ENCODE measurements around the gene ACOX1. TPM values are rescaled to one million over a fixed set of nuclear protein-coding genes. Genes with fewer than 3 reads are reported as not detected.

ACOX1 gene
- total and polyA plus RNA-seq, 2 of the 13 experiments (the other 11 are each of a cell fraction or from before 2014, with no cell fraction given): 86.4 to 120 TPM

DNA sequence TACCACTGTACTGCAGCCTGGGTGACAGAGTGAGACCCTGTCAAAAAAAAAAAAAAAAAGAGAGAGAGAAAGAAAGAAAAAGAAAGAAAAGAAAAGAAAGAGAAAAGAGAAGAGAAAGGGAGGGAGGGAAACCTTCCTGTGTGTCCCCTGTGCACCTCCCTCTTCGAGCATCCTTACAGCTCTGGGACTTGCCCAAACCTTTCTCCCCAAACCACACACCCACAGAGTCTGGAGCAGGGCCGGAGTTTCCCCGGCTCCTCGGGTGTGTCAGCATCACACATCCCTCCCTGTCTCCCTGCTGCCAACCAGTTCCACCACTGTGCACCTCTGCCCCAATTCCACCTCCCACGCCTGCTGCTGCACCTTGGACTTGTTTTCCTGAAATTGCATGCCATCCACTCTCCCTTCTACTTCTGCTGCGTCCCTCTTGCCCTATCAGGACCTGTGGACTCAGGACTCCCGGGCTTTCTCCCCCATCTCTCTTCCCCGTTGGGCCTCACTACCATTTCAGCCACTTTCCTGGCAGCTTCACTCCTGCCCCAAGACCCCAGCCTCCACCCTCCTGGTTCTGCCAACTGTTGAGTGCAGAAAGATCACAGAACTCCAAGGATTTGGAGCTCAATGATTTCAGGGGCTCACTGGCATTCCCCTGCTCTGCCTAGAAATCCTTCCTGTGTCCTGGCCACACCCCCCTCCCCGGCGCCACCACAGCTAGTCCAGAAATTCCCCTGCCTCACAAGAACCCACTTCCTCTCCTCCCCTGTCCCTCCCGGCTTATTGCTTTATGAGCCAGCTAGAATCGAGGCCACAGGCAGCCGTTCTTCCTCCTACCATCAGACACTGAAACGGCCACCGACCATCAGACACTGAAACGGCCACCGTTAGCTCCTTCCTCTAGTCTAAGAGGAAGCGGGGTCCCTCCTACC lies 18.0 kb upstream of the ACOX1 start (continued):
- TF ChIP-seq ZNF124 (CRISPR knock-in tag; IDR thresholded peaks at IDR 0.05) (peak; percentile 87; the same call in 1 of the 2 replicates), RFXAP (CRISPR knock-in tag; IDR thresholded peaks at IDR 0.05; ENCODE audit: borderline replicate concordance) (peak; percentile 81; the same call in 1 of the 2 replicates), POLR2A (IDR thresholded peaks at IDR 0.05; ENCODE audit: insufficient read depth in 1 of 2, low read depth in 2 of 2, low read length in 2 of 2) (peak; percentile 39 to 69; a peak in 2 of 4 replicates), ZNF703 (CRISPR knock-in tag; IDR thresholded peaks at IDR 0.05; ENCODE audit: borderline replicate concordance) (no peak), KMT2A (CRISPR knock-in tag; IDR thresholded peaks at IDR 0.05) (peak; percentile 83), ZFP62 (CRISPR knock-in tag; IDR thresholded peaks at IDR 0.05) (0 out of 2 replicates have a peak, but pooled peaks have one; percentile 34), ZSCAN31 (CRISPR knock-in tag; IDR thresholded peaks at IDR 0.05; ENCODE audit: low read depth) (peak; percentile 69), MEF2D (CRISPR knock-in tag; IDR thresholded peaks at IDR 0.05) (peak; percentile 87), SP2 (CRISPR knock-in tag; IDR thresholded peaks at IDR 0.05) (0 out of 2 replicates have a peak, but pooled peaks have one; percentile 14), ZNF460 (CRISPR knock-in tag; IDR thresholded peaks at IDR 0.05; ENCODE audit: borderline replicate concordance) (peak; percentile 47; the same call in 1 of the 2 replicates), ZNF713 (CRISPR knock-in tag; IDR thresholded peaks at IDR 0.05) (0 out of 2 replicates have a peak, but pooled peaks have one; percentile 42), ZNF792 (CRISPR knock-in tag; IDR thresholded peaks at IDR 0.05) (no peak), SCMH1 (CRISPR knock-in tag; IDR thresholded peaks at IDR 0.05; ENCODE audit: borderline replicate concordance) (no peak), PRPF4 (IDR thresholded peaks at IDR 0.05; ENCODE audit: low read depth, low read length, poor library complexity, severe bottlenecking) (no peak), ZC3H13 (CRISPR knock-in tag; IDR thresholded peaks at IDR 0.05) (peak; percentile 78; the same call in 1 of the 2 replicates), ZNF629 (CRISPR knock-in tag; conservative IDR thresholded peaks at IDR 0.05) (peak; percentile 47), CBX5 (CRISPR knock-in tag; IDR thresholded peaks at IDR 0.05; ENCODE audit: borderline replicate concordance) (peak; percentile 64; the same call in 1 of the 2 replicates), SUZ12 (IDR thresholded peaks at IDR 0.05; ENCODE audit: low read depth, low read length) (no peak), SOX5 (CRISPR knock-in tag; IDR thresholded peaks at IDR 0.05; ENCODE audit: borderline replicate concordance) (peak; percentile 80), GLI4 (CRISPR knock-in tag; IDR thresholded peaks at IDR 0.05; ENCODE audit: borderline replicate concordance) (peak; percentile 68; the same call in 1 of the 2 replicates)
- TF ChIP-seq, protein P1, sequence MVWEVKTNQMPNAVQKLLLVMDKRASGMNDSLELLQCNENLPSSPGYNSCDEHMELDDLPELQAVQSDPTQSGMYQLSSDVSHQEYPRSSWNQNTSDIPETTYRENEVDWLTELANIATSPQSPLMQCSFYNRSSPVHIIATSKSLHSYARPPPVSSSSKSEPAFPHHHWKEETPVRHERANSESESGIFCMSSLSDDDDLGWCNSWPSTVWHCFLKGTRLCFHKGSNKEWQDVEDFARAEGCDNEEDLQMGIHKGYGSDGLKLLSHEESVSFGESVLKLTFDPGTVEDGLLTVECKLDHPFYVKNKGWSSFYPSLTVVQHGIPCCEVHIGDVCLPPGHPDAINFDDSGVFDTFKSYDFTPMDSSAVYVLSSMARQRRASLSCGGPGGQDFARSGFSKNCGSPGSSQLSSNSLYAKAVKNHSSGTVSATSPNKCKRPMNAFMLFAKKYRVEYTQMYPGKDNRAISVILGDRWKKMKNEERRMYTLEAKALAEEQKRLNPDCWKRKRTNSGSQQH (CRISPR knock-in tag; IDR thresholded peaks at IDR 0.05; ENCODE audit: low read depth): peak; percentile 32; the same call in 1 of the 2 replicates
- TF ChIP-seq, protein P2, sequence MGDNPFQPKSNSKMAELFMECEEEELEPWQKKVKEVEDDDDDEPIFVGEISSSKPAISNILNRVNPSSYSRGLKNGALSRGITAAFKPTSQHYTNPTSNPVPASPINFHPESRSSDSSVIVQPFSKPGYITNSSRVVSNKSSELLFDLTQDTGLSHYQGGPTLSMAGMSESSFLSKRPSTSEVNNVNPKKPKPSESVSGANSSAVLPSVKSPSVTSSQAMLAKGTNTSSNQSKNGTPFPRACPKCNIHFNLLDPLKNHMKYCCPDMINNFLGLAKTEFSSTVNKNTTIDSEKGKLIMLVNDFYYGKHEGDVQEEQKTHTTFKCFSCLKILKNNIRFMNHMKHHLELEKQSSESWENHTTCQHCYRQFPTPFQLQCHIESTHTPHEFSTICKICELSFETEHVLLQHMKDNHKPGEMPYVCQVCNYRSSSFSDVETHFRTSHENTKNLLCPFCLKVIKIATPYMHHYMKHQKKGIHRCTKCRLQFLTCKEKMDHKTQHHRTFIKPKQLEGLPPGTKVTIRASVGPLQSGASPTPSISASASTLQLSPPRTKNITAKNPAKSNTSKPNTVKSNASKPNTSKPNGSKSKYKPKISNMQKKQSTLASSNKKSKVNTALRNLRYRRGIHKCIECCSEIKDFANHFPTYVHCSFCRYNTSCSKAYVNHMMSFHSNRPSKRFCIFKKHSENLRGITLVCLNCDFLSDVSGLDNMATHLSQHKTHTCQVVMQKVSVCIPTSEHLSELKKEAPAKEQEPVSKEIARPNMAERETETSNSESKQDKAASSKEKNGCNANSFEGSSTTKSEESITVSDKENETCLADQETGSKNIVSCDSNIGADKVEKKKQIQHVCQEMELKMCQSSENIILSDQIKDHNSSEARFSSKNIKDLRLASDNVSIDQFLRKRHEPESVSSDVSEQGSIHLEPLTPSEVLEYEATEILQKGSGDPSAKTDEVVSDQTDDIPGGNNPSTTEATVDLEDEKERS (CRISPR knock-in tag; IDR thresholded peaks at IDR 0.05): 0 out of 2 replicates have a peak, but pooled peaks have one; percentile 54
- TF ChIP-seq, protein P3, sequence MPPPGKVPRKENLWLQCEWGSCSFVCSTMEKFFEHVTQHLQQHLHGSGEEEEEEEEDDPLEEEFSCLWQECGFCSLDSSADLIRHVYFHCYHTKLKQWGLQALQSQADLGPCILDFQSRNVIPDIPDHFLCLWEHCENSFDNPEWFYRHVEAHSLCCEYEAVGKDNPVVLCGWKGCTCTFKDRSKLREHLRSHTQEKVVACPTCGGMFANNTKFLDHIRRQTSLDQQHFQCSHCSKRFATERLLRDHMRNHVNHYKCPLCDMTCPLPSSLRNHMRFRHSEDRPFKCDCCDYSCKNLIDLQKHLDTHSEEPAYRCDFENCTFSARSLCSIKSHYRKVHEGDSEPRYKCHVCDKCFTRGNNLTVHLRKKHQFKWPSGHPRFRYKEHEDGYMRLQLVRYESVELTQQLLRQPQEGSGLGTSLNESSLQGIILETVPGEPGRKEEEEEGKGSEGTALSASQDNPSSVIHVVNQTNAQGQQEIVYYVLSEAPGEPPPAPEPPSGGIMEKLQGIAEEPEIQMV (CRISPR knock-in tag; IDR thresholded peaks at IDR 0.05; ENCODE audit: low read depth): peak; percentile 77
